Motor neuron (in vitro differentiated cells): ENCODE data around the gene ZBTB8OS. TPM values are rescaled to one million over a fixed set of nuclear protein-coding genes. Genes with fewer than 3 reads are reported as not detected.
A peak's percentile ranks its signal among the peaks of the same experiment; 100 is the strongest.
"Not testable (repeated sequence)": the region's sequence is repeated elsewhere in the genome, so short reads cannot be mapped to it uniquely, and the experiment has no call there.

Experiments used
- ATAC-seq, 8 experiments: fragments of 200-7000 bp; cut with Tn5 transposase; replicated peaks in 6 of 8; 2 replicates each; pipeline ENCODE4 v1.8.0; 2021; ENCODE audit warnings: mild to moderate bottlenecking in 8 of 8, moderate library complexity in 8 of 8
- H3K27ac ChIP-seq, 2 donors: fragments of 250-450 bp; sonication (Bioruptor Pico); 2 replicates each; pipeline ENCODE4 v1.9.0; 2021; ENCODE audit warnings: antibody characterized with exemption in 2 of 2, mild to moderate bottlenecking in 2 of 2, moderate library complexity in 1 of 2
- H3K4me1 ChIP-seq, 2 donors: fragments of 250-450 bp; sonication (Bioruptor Pico); replicated peaks in 1 of 2; 2 replicates each; pipeline ENCODE4 v1.6.1; 2021; ENCODE audit warnings: antibody characterized with exemption in 2 of 2, mild to moderate bottlenecking in 2 of 2, moderate library complexity in 1 of 2
- H3K4me3 ChIP-seq, 5 donors: fragments of 250-450 bp; sonication (Bioruptor Pico); 2 replicates each; pipeline ENCODE4 v1.9.0; 2021; ENCODE audit warnings: antibody characterized with exemption in 5 of 5, mild to moderate bottlenecking in 5 of 5, moderate library complexity in 4 of 5
- WGBS, 10 experiments: fragments of 450-650 bp; shearing (Covaris generic); methylation state at CpG; one replicate each; pipeline ENCODE4 v1.0.0; 2022; 5-methylcytosine and 5-hydroxymethylcytosine counted together
- in situ Hi-C, 9 experiments: fragments of 400-800 bp; cut with MboI; loops; one replicate each; pipeline ENCODE4 v1.15.0; 2021; ENCODE audit warnings: low sequenced_read_pairs in 9 of 9, low pct_unique_long_range_greater_than_20kb in 2 of 9; ENCODE audit not compliant: unreplicated experiment in 9 of 9
- total RNA-seq, 8 experiments: library from RNA; unstranded; fragments of 300-600 nt; gene quantifications; 2 replicates each; pipeline versions ENCODE4 v1.2.3 to v1.2.4, GENCODE V29; 2022

ZBTB8OS gene
- total RNA-seq, 8 experiments from 2014 or later: 38.2 to 93.8 (median 52.5) TPM

DNA sequence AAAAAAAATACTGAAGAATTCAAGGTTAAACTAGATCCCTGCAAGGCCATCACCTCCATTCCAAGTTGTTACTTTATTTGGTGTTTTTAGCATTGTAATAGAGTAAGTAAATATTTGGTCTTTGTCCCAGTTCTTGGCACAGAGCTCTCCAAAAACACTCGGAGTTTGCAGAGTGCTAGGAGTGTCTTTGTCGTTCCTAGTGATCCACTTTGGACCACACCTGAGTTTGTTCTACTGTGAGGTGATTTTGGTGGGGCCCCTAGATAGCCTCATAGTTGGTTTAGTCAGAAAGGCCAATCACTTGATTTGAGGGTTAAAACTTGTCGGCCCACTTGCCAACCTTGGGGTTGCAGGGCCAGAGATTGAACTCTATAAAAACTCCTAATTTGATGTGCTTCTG lies 26.6 kb upstream of the ZBTB8OS start:
- Histone ChIP-seq H3K4me3 (no peak overlapping the region), H3K4me1 (no peaks in the 10 kb centered on the region), H3K27ac (no peak overlapping the region)
- no peak for ATAC-seq
- in situ Hi-C loops: no loop called here
- WGBS, 10 experiments: 0 to 77% (median 60%) methylated on average over 1 to 3 of the region's 3 CpGs; no CpG with 5 or more reads in 2 of the 10 experiments

DNA sequence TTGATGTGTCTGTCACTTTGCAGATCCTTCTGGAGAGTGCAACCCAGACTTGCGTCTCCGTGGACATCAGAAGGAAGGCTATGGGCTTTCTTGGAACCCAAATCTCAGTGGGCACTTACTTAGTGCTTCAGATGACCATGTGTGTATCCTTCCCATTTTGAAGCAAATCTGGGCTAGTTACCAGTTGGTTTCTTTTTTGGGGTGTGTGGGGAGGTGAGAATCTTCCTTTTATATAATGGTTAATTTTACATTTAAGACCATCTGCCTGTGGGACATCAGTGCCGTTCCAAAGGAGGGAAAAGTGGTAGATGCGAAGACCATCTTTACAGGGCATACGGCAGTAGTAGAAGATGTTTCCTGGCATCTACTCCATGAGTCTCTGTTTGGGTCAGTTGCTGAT lies 18.4 kb upstream of the ZBTB8OS start:
- H3K27ac ChIP-seq, H3K4me3 ChIP-seq, in situ Hi-C loops, ATAC-seq, H3K4me1 ChIP-seq: not testable (repeated sequence)
- 80 to 100% (median 94%) methylated on average over 1 to 5 of the region's 5 CpGs; no CpG with 5 or more reads in 2 of the 10 experiments for WGBS, 10 experiments

DNA sequence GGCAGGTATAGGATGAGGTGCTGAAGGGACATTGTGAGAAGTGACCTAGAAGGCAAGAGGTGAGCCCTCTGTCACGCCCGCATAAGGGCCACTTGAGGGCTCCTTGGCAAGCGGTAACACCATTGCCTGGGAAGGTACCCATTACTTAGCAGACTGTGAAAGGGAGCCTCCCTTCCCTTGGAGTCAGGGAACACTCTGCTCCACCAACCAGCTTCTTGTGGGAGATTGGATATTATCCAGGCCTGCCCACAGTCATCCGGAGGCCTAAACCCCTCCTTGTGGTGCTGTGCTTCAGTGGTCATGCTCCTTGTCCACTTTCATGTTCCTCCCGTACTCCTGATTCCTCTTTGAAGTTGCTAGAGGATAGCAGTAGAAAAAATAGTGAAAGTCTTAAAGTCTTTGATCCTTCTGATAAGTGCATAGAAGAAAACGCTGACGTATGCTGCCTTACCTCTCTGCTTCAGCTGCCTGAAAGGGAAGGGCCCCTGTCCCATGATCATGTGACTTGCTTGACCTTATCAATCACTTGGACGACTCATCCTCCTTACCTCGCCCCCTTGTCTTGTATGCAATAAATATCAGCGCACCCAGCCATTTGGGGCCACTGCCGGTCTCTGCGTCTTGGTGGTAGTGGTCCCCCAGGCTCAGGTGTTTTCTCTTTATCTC lies 16.7 kb upstream of the ZBTB8OS start:
- no peak for ATAC-seq
- 73 to 90% (median 85%) methylated on average over 2 to 11 of the region's 12 CpGs; no CpG with 5 or more reads in 1 of the 10 experiments for WGBS, 10 experiments
- H3K27ac ChIP-seq: no peak overlapping the region
- H3K4me1 ChIP-seq: no peaks in the 10 kb centered on the region
- no peak overlapping the region for H3K4me3 ChIP-seq
- in situ Hi-C loops: no loop called here

DNA sequence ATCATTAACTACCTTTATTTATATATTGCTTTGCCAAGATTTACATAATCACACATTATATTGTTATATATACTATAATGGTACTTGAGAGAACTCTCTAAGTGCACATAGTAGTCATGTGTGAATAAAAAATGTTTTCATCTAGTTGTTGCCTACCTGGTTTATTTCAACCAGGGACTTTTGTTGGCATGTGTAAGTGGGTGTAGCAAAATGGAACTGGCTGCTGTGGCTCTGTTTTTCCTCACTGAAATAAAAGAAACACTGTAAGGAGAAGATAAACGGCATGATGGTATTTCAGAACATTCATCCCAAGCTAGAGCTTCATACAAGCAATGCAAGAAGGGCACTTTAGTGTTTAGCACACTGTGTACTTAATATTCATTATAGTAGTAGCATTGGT lies 15.6 kb upstream of the ZBTB8OS start:
- ATAC-seq: no peak
- H3K4me1 ChIP-seq: no peaks in the 10 kb centered on the region
- 17 to 91% (median 83%) methylated on average over 1 of the region's 1 CpG; no CpG with 5 or more reads in 3 of the 10 experiments for WGBS, 10 experiments
- H3K27ac ChIP-seq: no peak overlapping the region
- in situ Hi-C loops: no loop called here
- no peak overlapping the region for H3K4me3 ChIP-seq

DNA sequence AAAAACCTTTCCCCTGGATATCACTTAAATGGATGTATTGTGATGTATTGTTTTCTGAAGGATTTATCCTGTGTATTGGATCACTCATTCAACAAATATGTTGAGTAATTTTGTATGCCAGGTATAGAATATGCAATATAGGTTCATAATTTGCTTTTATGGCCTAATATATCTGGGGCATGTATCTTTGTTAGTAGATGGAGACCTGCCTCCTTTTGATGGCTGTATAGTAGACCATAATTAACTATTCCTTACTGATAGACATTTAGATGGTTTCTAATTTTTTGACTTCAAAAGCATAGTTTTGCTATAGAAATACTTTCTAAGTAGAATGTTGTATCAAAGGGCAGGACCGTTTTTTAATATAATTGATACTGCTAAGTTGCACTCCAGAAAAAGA lies 9.2 kb upstream of the ZBTB8OS start:
- ATAC-seq: no peak
- 43 to 100% (median 100%) methylated on average over 1 of the region's 1 CpG; no CpG with 5 or more reads in 1 of the 10 experiments for WGBS, 10 experiments
- in situ Hi-C loops: no loop called here

DNA sequence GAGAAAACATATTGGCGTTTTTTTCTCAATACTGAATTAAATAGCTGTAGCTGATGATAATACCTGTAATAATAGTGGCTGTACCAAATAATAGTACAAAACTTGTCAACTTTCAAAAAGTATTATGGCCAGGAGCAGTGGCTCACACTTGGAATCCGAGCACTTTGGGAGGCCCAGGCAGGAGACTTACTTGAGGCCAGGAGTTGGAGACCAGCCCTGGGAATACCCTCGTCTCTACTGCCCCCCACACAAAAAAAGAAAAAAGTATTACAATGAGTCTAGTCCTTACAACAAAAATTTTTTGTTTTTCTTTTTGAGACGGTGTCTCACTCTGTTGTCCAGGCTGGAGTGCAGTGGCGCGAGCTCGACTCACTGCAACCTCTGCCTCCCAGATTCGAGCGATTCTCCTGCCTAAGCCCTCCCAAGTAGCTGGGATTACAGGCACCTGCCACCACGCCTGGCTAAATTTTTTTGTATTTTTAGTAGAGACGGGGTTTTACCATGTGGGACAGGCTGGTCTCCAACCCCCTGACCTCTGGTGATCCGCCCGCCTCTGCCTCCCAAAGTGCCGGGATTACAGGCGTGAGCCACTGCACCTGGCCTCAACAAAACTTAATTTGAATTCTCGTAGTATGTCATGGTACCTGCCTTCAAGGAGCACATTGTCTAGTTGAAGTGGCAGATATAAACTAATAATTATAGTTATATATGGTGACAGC lies 2.1 kb upstream of the ZBTB8OS start:
- ATAC-seq: no peak
- Histone ChIP-seq H3K4me3 (peak overlapping the region; percentile 53 to 84 (median 67)), H3K27ac (no peak overlapping the region), H3K4me1 (peaks cover 18% of the 10 kb centered on the region in 2 donors)
- in situ Hi-C loops: no loop called here
- WGBS, 10 experiments: 38 to 100% (median 81%) methylated on average over 1 to 16 of the region's 16 CpGs

More for the DNA sequence above, 9.2 kb upstream of the ZBTB8OS start:
- no peak overlapping the region for H3K4me3 ChIP-seq
- H3K4me1 ChIP-seq: no peaks in the 10 kb centered on the region
- no peak overlapping the region for H3K27ac ChIP-seq

DNA sequence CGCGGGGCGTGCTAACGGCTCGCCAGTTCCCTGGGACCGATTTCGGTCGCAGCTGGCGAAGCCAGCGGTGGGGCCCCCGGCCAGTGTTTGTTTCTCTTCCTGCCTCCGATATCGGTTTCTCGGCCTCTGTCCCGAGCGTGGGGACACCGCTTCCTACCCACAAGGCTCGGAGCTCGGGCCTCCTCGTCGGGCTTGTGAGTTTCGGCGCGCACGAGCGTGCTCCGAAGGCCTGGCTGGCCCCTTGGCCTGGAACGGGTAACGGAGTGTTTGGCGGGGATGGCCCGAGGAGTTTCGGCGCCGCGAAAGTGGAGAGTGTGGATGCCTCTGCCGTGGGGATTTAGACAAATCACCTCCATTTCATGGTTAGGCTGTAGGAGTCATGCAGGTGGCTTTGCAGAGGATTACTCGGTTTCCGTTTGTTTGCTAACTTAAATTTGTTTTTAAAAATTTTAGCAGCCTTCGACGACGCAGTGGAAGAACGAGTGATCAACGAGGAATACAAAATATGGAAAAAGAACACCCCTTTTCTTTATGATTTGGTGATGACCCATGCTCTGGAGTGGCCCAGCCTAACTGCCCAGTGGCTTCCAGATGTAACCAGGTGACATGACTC lies 1.2 kb upstream of the ZBTB8OS start:
- peak overlapping the region; percentile 53 to 84 (median 67) for H3K4me3 ChIP-seq
- H3K27ac ChIP-seq: peak overlapping the region; percentile 95 to 99
- in situ Hi-C loops: no loop called here
- peak in 6 of 8 experiments; percentile 2 to 16 (median 6) for ATAC-seq
- WGBS, 10 experiments: 0 to 10% (median 0%) methylated on average over 4 to 36 of the region's 43 CpGs; no CpG with 5 or more reads in 1 of the 10 experiments
- peaks cover 18% of the 10 kb centered on the region in 2 donors for H3K4me1 ChIP-seq

DNA sequence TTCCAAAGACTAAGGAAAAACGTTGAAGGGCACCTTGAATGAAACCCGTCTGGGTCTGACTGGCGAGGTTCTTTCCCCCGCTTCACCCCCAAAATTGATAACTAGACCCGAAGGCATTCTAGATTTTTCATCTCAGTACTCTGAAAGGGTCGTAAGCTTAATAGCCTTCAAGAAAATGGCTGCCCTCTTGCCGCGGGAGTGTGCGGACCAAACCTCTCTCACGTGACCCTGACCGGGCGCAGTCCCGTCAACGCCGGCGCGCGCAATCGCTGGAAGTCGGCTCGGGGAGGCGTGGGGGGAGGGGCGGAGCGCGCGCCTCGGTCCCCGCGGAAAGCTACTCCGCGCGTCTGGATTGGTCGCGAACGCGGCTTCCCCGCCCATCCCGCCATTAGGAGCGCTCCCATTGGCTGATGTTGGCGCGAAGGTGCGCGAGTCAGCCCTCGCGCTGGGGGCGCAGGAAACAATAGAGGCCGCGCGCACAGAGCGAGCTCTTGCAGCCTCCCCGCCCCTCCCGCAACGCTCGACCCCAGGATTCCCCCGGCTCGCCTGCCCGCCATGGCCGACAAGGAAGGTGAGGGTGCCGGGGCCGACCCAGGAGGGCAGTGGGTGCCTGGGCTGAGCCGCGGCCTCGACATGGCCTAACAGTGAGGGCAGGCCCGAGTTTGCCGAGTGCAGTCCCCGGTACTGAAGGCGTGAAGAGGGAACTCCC lies 556 bp upstream of the ZBTB8OS start, which contains the start of gene RBBP4:
RBBP4 (plus strand) TSS at position 457 of the 709 bp plus-strand sequence; CDS start at position 556, 99 bp downstream.
- Histone ChIP-seq H3K27ac (peak within 1 kb of the TSS; percentile 99 to 100), H3K4me3 (peak within 1 kb of the TSS; percentile 53 to 84 (median 67)), H3K4me1 (peaks cover 18% of the 10 kb centered on the region in 2 donors)
- 0 to 2% (median 0%) methylated on average over 3 to 16 of the region's 67 CpGs; no CpG with 5 or more reads in 3 of the 10 experiments for WGBS, 10 experiments
- ATAC-seq: peak; percentile 85 to 94 (median 92)
- in situ Hi-C loops: no loop called here

DNA sequence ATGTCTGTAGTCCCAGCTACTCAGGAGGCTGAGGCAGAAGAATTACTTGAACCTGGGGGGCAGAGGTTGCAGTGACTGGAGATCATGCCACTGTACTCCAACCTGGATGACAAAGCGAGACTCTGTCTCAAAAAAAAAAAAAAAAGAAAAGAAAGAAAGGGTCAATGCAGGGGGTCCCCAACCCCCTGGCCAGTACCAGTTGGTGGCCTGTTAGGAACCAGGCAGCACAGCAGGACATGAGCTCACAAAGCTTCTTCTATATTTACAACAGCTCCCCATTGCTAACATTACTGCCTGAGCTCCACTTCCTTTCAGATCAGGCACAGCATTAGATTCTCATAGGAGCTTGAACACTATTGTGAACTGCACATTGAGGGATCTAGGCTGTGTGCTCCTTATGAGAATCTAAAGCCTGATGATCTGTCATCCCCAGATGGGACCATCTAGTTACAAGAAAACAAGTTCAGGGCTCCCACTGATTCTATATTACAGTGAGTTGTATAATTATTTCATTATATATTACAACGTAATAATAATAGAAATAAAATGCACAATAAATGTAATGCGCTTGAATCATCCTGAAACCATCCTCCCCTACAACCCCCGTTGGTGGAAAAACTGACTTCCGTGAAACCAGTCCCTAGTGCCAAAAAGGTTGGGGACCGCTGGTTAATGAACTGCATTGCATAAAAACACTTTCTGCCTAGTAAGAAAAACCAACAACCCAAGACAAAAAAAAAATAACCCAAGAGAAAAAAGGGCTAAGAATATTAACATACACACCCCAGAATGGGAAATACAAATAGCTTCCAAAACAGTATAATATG lies 2.8 kb downstream of the ZBTB8OS start:
- ATAC-seq: no peak
- WGBS, 10 experiments: 42 to 100% (median 96%) methylated on average over 2 to 6 of the region's 6 CpGs

DNA sequence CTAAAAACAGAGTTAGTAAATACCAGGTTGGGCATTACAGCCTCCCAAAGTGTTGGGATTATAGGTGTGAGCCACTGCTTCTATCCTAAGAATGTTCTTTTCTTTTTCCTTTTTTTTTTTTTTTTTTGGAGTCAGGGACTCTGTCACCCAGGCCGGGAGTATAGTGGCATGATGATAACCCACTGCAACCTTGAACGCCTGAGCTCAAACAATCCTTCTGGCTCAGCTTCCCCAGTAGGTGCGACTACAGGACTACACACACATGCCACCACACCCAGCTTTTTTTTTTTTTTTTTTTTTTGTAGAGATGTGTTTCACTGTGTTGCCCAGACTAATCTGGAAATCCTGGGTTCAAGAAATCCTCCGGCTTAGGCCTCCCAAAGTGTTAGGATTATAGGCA lies 5.9 kb downstream of the ZBTB8OS start:
- in situ Hi-C loops: no loop called here
- no peak for ATAC-seq
- WGBS, 10 experiments: 85 to 100% (median 98%) methylated on average over 2 to 4 of the region's 4 CpGs; no CpG with 5 or more reads in 3 of the 10 experiments
- Histone ChIP-seq H3K4me3 (no peak overlapping the region), H3K4me1 (peaks cover 9% of the 10 kb centered on the region in 2 donors), H3K27ac (no peak overlapping the region)

More for the DNA sequence above, 2.8 kb downstream of the ZBTB8OS start:
- H3K27ac ChIP-seq: no peak overlapping the region
- no peak overlapping the region for H3K4me3 ChIP-seq
- in situ Hi-C loops: no loop called here
- H3K4me1 ChIP-seq: peaks cover 10% of the 10 kb centered on the region in 2 donors

DNA sequence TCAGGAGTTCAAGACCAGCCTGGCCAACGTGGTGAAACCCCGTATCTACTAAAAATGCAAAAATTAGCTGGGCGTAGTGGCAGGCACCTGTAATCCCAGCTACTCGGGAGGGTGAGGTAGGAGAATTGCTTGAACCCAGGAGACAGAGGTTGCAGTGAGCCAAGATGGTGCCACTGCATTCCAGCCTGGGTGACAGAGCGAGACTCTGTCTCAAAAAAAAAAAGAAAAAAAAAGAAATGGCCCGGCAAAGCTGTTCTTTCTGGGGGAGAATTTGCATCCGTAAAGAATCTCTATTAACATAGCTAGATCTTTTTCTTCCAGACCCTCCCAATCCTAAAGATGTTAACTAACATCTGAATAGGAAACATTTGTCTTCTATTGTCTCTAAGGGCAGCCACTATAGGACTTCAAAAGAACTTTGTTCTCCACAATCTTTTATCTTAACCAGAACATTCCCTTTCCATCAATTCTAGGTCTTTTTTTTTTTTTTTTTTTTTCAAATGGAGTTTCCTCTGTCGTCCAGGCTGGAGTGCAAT lies 8.0 kb downstream of the ZBTB8OS start:
- in situ Hi-C loops, H3K4me3 ChIP-seq, H3K4me1 ChIP-seq: not testable (repeated sequence)
- H3K27ac ChIP-seq: peak overlapping the region; percentile 66 to 80
- 0 to 80% (median 38%) methylated on average over 1 to 8 of the region's 8 CpGs; no CpG with 5 or more reads in 1 of the 10 experiments for WGBS, 10 experiments
- peak in 5 of 8 experiments; percentile 75 to 87 (median 86) for ATAC-seq
